Activated CD8-positive, alpha-beta memory T cell treated with anti-CD3 and anti-CD28 coated beads for 48 hours (primary cell): ENCODE measurements around the gene CD79B.

Source experiments
- DNase-seq, 3 experiments: peaks; one replicate each; pipeline ENCODE4 v3.0.0-alpha.2; 2020; ENCODE audit warnings: low read depth in 2 of 3, low spot score in 2 of 3

Gene CD79B

DNA sequence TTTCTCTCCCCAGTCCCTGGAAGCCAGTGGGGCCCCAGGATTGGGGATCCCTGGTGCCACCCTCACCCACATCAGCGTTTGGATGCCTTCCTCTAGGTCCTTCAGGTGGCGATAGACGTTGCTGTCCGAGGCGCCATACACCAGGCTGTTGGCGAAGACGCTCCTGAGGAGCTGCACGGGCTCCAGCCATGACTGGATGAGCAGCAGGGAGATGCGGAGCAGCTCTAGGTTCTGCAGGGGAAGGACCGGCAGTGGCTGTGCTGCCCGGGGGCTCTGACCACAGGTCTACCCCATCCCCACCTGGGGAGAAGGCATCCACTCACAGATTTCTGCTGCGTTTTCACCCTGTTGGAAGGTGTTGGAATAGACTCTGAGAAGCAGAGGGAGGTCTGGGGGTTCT, 51.4 kb downstream of the CD79B start:
- DNase-seq, result no peak
